ENCODE results near the gene ACD.

DNA sequence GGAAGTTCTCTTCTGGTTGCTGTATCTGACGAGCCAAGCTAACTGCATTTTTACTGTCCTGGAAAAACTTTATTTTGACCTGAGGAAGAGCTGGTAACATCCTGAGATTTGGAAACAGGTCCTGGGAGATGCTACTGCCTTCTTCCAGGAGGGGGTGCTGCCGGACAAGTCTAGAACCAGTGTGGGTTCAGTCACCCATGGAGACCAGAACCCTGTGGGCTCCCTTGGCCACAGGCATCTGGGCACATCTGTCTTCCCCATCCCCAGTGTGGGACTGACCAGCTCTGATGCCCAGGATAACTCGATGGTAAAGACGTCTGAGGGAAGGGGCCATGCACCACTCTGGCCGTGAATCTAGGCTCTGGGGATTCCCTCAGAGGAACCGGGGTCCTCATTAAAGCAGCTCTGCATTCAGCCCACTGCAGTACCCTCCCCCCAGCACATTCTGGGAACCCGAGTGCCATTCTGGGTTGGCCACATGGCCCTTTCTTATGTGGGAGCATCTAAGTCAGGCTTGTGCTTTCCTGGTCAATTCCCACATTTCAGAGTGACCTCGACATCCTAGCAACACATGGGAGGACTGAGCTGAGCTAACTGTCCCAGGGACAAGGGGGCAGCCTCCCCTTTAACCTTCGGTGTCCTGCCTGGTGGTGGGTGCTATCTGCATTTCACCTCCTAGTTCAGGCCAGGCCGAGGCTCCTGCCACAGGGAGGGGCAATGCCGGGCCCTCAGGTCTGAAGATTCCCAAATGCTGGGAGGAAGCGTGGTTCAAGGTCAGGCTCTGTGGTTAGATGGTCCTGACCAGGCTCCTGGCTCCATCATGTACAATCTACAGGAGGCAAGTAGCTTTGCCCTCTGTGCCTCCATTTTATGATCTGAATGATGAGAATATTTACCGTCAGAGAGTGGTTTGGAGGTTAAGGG lies 12.9 kb upstream of the ACD start:
- TF ChIP-seq, protein P1, sequence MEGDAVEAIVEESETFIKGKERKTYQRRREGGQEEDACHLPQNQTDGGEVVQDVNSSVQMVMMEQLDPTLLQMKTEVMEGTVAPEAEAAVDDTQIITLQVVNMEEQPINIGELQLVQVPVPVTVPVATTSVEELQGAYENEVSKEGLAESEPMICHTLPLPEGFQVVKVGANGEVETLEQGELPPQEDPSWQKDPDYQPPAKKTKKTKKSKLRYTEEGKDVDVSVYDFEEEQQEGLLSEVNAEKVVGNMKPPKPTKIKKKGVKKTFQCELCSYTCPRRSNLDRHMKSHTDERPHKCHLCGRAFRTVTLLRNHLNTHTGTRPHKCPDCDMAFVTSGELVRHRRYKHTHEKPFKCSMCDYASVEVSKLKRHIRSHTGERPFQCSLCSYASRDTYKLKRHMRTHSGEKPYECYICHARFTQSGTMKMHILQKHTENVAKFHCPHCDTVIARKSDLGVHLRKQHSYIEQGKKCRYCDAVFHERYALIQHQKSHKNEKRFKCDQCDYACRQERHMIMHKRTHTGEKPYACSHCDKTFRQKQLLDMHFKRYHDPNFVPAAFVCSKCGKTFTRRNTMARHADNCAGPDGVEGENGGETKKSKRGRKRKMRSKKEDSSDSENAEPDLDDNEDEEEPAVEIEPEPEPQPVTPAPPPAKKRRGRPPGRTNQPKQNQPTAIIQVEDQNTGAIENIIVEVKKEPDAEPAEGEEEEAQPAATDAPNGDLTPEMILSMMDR (IDR thresholded peaks at IDR 0.05): peak; percentile 40 to 54 (median 51)
- TF ChIP-seq POLR2A (IDR thresholded peaks at IDR 0.05): no peak

Data from testis (tissue), 2 donors.